Measurements from ENCODE around the gene ARMC9. TPM values are rescaled to one million over a fixed set of nuclear protein-coding genes. Genes with fewer than 3 reads are reported as not detected.

ARMC9 gene
- total RNA-seq, 4 donors from 2014 or later, result 0.20 to 7.2 (median 3.2) TPM

- H3K4me1 ChIP-seq, result no peaks in the 10 kb centered on the region
- H3K4me3 ChIP-seq, result no peak overlapping the region
- no peak overlapping the region for H3K27ac ChIP-seq
- intact Hi-C loops (cut with DNase I; ENCODE audit: low total_unique reads), result no loop called here
- H3K27me3 ChIP-seq, result peaks cover 0 to 3% (median 0%) of the 10 kb centered on the region in 3 donors
- H3K36me3 ChIP-seq, result no peaks in the 10 kb centered on the region
- ATAC-seq (no peak), DNase-seq (no peak)
- TF ChIP-seq CTCF (IDR thresholded peaks at IDR 0.05 in 4 of 5, conservative IDR thresholded peaks at IDR 0.05 in 1 of 5) (no peak), POLR2A (IDR thresholded peaks at IDR 0.05) (no peak)
- in situ Hi-C loops (cut with MboI; ENCODE audit: low sequenced_read_pairs in 4 of 4), result no loop called here
- H3K9me3 ChIP-seq, result no peaks in the 10 kb centered on the region
Measured at GRCh38 chr2:231370749-231371429, 172.5 kb downstream of the ARMC9 start.

- DNase-seq (no peak), ATAC-seq (no peak)
- TF ChIP-seq POLR2A (IDR thresholded peaks at IDR 0.05) (no peak), CTCF (IDR thresholded peaks at IDR 0.05 in 4 of 5, conservative IDR thresholded peaks at IDR 0.05 in 1 of 5) (no peak)
- no peaks in the 10 kb centered on the region for H3K36me3 ChIP-seq
- peaks cover 0 to 3% (median 0%) of the 10 kb centered on the region in 3 donors for H3K27me3 ChIP-seq
- no peaks in the 10 kb centered on the region for H3K4me1 ChIP-seq
- no peaks in the 10 kb centered on the region for H3K9me3 ChIP-seq
- H3K4me3 ChIP-seq, result no peak overlapping the region
- in situ Hi-C loops (cut with MboI; ENCODE audit: low sequenced_read_pairs in 4 of 4), result no loop called here
- intact Hi-C loops (cut with DNase I; ENCODE audit: low total_unique reads), result no loop called here
- H3K27ac ChIP-seq, result no peak overlapping the region
Measured at GRCh38 chr2:231371430-231372054, 173.1 kb downstream of the ARMC9 start.

- no peaks in the 10 kb centered on the region for H3K4me1 ChIP-seq
- H3K36me3 ChIP-seq, result no peaks in the 10 kb centered on the region
- H3K9me3 ChIP-seq, result no peaks in the 10 kb centered on the region
- H3K27me3 ChIP-seq, result peaks cover 0 to 3% (median 0%) of the 10 kb centered on the region in 3 donors
- intact Hi-C loops (cut with DNase I; ENCODE audit: low total_unique reads), result no loop called here
- H3K4me3 ChIP-seq, result no peak overlapping the region
- TF ChIP-seq CTCF (IDR thresholded peaks at IDR 0.05 in 4 of 5, conservative IDR thresholded peaks at IDR 0.05 in 1 of 5), result no peak
- TF ChIP-seq POLR2A (IDR thresholded peaks at IDR 0.05), result no peak
- H3K27ac ChIP-seq, result no peak overlapping the region
- ATAC-seq, result no peak
- in situ Hi-C loops (cut with MboI; ENCODE audit: low sequenced_read_pairs in 4 of 4), result no loop called here
- no peak for DNase-seq
Measured at GRCh38 chr2:231372326-231372725, 173.9 kb downstream of the ARMC9 start.

DNA sequence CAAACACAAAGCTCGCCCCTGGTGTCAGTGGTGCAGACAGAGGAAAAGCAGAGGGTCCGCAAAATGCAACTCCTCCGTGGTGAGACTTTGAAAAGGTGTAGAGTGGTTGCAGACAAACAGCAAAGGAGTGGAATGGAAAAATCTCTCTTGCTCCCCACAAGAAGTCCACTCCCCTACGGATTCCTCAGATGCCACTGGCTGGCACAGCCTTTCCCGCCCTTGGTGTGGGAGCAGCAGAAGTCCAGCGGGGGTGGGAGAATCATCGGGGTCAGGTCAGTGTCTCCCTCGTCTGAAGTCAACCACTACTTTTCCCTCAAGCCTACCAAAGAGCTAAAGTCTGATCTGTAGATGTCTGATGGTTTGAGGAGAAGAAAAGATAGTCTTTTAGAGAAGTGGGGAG, 174.8 kb downstream of the ARMC9 start:
- no peak overlapping the region for H3K27ac ChIP-seq
- ATAC-seq (no peak), DNase-seq (no peak)
- no peak overlapping the region for H3K4me3 ChIP-seq
- H3K4me1 ChIP-seq, result no peaks in the 10 kb centered on the region
- no peaks in the 10 kb centered on the region for H3K9me3 ChIP-seq
- peaks cover 0 to 3% (median 0%) of the 10 kb centered on the region in 3 donors for H3K27me3 ChIP-seq
- in situ Hi-C loops (cut with MboI; ENCODE audit: low sequenced_read_pairs in 4 of 4), result no loop called here
- intact Hi-C loops (cut with DNase I; ENCODE audit: low total_unique reads), result no loop called here
- TF ChIP-seq CTCF (IDR thresholded peaks at IDR 0.05 in 4 of 5, conservative IDR thresholded peaks at IDR 0.05 in 1 of 5) (no peak), POLR2A (IDR thresholded peaks at IDR 0.05) (no peak)
- H3K36me3 ChIP-seq, result no peaks in the 10 kb centered on the region

All from gastrocnemius medialis (tissue), 4 donors.